ENCODE measurements around the gene PRKG1.

Gene PRKG1

GRCh38 chr10:52050429-52051047, 976.3 kb downstream of the PRKG1 start:
- Histone ChIP-seq H3K4me2 (ENCODE audit: low read depth, low read length, poor library complexity, severe bottlenecking) (no peak overlapping the region), H3K79me2 (ENCODE audit: insufficient read depth, low read length) (no peaks in the 10 kb centered on the region), H3K4me3 (ENCODE audit: low read length, poor library complexity, severe bottlenecking) (no peak overlapping the region), H4K20me1 (ENCODE audit: insufficient read depth, low read length, poor library complexity, severe bottlenecking) (no peaks in the 10 kb centered on the region), H3K4me1 (ENCODE audit: insufficient read depth, low read length, poor library complexity, severe bottlenecking) (no peaks in the 10 kb centered on the region), H3K9me2 (replicated peaks; ENCODE audit: low read depth, low read length) (no peaks in the 10 kb centered on the region), H3K9me3 (ENCODE audit: insufficient read depth, low read depth, low read length) (no peaks in the 10 kb centered on the region), H3K27me3 (ENCODE audit: insufficient read depth, low read length, poor library complexity, severe bottlenecking) (no peaks in the 10 kb centered on the region), H2AFZ (ENCODE audit: low read length) (no peak overlapping the region), H3F3A (ENCODE audit: low read depth) (no peaks in the 10 kb centered on the region), H3K36me3 (ENCODE audit: insufficient read depth, low read length) (no peaks in the 10 kb centered on the region), H3K9ac (ENCODE audit: low read depth, low read length, poor library complexity, severe bottlenecking) (no peak overlapping the region)
- TF ChIP-seq EZH2phosphoT487 (IDR thresholded peaks at IDR 0.05; ENCODE audit: borderline replicate concordance): no peak
- TF ChIP-seq CTCF (conservative IDR thresholded peaks at IDR 0.05; ENCODE audit: low read length): no peak

- no peaks in the 10 kb centered on the region for H3F3A ChIP-seq (ENCODE audit: low read depth)
- TF ChIP-seq CTCF (conservative IDR thresholded peaks at IDR 0.05; ENCODE audit: low read length) (no peak), EZH2phosphoT487 (IDR thresholded peaks at IDR 0.05; ENCODE audit: borderline replicate concordance) (no peak)
- H3K4me2 ChIP-seq (ENCODE audit: low read depth, low read length, poor library complexity, severe bottlenecking): no peak overlapping the region
- no peak overlapping the region for H2AFZ ChIP-seq (ENCODE audit: low read length)
- no peaks in the 10 kb centered on the region for H3K27me3 ChIP-seq (ENCODE audit: insufficient read depth, low read length, poor library complexity, severe bottlenecking)
- H3K4me1 ChIP-seq (ENCODE audit: insufficient read depth, low read length, poor library complexity, severe bottlenecking): no peaks in the 10 kb centered on the region
- no peaks in the 10 kb centered on the region for H3K79me2 ChIP-seq (ENCODE audit: insufficient read depth, low read length)
- no peak overlapping the region for H3K9ac ChIP-seq (ENCODE audit: low read depth, low read length, poor library complexity, severe bottlenecking)
- no peaks in the 10 kb centered on the region for H3K9me2 ChIP-seq (replicated peaks; ENCODE audit: low read depth, low read length)
- no peaks in the 10 kb centered on the region for H3K9me3 ChIP-seq (ENCODE audit: insufficient read depth, low read depth, low read length)
- H4K20me1 ChIP-seq (ENCODE audit: insufficient read depth, low read length, poor library complexity, severe bottlenecking): no peaks in the 10 kb centered on the region
- H3K36me3 ChIP-seq (ENCODE audit: insufficient read depth, low read length): no peaks in the 10 kb centered on the region
- no peak overlapping the region for H3K4me3 ChIP-seq (ENCODE audit: low read length, poor library complexity, severe bottlenecking)
These were observed 979.2 kb downstream of the PRKG1 start for GRCh38 chr10:52053497-52053896.

- Histone ChIP-seq H3K9me2 (replicated peaks; ENCODE audit: low read depth, low read length) (no peaks in the 10 kb centered on the region), H3K9ac (ENCODE audit: low read depth, low read length, poor library complexity, severe bottlenecking) (no peak overlapping the region), H3K9me3 (ENCODE audit: insufficient read depth, low read depth, low read length) (no peaks in the 10 kb centered on the region), H3K36me3 (ENCODE audit: insufficient read depth, low read length) (no peaks in the 10 kb centered on the region), H4K20me1 (ENCODE audit: insufficient read depth, low read length, poor library complexity, severe bottlenecking) (no peaks in the 10 kb centered on the region), H3K4me1 (ENCODE audit: insufficient read depth, low read length, poor library complexity, severe bottlenecking) (no peaks in the 10 kb centered on the region), H3K27me3 (ENCODE audit: insufficient read depth, low read length, poor library complexity, severe bottlenecking) (no peaks in the 10 kb centered on the region), H2AFZ (ENCODE audit: low read length) (no peak overlapping the region), H3K4me3 (ENCODE audit: low read length, poor library complexity, severe bottlenecking) (no peak overlapping the region), H3F3A (ENCODE audit: low read depth) (no peaks in the 10 kb centered on the region), H3K79me2 (ENCODE audit: insufficient read depth, low read length) (no peaks in the 10 kb centered on the region), H3K4me2 (ENCODE audit: low read depth, low read length, poor library complexity, severe bottlenecking) (no peak overlapping the region)
- TF ChIP-seq EZH2phosphoT487 (IDR thresholded peaks at IDR 0.05; ENCODE audit: borderline replicate concordance) (no peak), CTCF (conservative IDR thresholded peaks at IDR 0.05; ENCODE audit: low read length) (no peak)
These were observed 982.0 kb downstream of the PRKG1 start for GRCh38 chr10:52056291-52056690.

All from Loucy (cell line).